ENCODE data around the gene ALAS2.
"Not testable (repeated sequence)": the region's sequence is repeated elsewhere in the genome, so short reads cannot be mapped to it uniquely, and the experiment has no call there.

Gene ALAS2

DNA sequence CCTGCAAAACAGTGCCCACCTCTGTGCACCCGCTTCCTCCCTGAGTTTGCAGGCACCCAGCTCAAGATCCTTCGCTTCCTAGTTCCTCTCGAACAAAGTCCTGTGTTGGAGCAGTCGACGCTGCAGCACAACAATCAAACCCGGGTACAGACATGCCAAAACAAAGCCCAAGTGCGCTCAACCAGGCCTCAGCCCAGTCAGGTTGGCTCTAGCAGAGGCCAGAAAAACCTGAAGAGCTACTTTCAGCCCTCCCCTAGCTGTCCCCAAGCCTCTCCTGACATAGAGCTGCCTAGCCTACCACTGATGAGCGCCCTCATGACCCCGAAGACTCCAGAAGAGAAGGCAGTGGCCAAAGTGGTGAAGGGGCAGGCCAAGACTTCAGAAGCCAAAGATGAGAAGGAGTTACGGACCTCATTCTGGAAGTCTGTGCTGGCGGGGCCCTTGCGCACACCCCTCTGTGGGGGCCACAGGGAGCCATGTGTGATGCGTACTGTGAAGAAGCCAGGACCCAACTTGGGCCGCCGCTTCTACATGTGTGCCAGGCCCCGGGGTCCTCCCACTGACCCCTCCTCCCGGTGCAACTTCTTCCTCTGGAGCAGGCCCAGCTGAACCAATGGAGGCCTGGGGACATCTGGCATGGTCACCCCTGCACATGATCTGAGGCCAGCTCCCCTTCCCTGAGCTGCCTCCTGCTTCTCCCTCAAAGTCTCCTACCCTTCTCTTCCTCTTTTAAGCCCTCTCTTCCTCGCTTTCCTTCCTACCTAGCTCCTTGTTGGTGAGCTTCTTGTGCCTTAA, 23.8 kb downstream of the ALAS2 start:
- no peak for DNase-seq (ENCODE audit: low spot score)

DNA sequence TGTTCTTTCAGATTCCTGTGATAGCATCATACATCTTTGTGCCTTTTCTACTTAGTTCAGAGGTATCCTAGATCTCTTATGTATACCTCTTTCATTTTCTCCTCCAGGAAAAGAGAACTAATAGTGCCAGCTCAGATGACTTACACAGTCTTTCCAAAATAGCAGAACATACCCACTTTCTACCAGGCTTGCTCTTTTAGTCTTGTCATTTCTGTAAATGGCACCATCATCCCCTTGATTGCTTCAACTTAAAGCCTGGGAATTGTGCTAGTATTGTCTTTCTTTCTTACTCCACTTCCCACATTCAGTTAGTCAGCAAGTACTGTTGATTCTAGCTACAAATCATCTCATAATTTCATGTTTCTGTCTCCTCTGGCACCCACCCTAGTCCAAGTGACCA, 25.5 kb downstream of the ALAS2 start:
- DNase-seq (ENCODE audit: low spot score), result no peak

DNA sequence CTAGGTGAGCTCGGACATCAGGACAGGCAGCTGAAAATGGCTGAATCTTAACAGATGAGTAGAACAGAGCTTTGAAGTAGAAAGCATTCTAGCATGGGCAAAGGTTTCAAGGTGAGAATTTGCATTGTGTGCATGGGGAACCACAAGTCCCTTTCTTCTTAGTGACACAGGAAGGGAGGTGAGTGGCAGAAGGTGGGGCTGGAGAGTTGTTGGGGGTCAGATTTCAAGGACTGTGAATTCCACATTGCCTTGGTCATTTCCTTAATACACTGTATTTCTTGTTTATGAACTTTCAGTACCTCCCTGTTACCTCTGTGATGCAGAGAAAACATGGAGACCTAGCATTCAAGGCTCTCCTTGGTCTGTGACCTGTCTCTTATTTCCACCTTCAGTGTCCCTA, 26.5 kb downstream of the ALAS2 start:
- no peak for DNase-seq (ENCODE audit: low spot score)

DNA sequence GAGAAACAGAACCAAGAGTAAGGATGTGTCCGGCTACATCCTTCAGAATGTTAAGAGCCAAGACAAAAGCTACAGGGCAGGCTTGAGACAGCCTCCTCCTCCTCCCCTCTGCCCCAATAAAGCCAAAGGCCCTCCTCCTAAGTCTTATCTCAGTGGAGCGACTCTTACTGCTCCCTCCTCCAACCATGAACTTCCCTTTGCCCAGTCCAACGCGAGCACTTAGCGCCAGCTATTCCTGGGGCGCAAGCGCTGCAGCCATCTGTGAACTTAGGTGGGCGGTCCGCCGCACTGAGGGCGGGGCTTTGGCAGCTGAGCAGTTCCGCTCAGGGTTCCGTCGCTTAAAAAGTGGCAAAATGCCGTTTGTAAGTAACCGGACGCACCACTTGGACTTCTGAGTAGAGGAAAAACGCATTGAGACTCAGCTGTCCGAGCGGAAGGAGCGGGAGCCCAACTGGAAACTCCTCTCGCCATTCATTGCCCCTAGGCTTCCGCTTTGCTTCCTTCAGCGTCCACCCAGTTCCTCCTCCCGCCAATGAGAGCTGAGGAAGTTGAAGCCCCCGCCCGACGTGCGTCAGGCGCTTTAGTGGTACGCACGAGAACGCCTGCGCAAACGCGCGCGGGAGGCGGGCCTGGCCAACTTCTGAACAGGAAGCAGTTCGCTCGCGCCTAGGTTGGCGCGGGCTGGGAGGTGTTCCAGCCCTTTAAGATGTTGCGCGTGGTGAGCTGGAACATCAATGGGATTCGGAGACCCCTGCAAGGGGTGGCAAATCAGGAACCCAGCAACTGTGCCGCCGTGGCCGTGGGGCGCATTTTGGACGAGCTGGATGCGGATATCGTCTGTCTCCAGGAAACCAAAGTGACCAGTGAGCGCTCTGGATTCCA, 30.8 kb downstream of the ALAS2 start, which contains the start of gene APEX2:
TSS of gene APEX2 (plus strand) at position 647 of the 882 bp plus-strand sequence. CDS start at position 707, 60 bp downstream.
- peak; percentile 93 for DNase-seq (ENCODE audit: low spot score)

DNA sequence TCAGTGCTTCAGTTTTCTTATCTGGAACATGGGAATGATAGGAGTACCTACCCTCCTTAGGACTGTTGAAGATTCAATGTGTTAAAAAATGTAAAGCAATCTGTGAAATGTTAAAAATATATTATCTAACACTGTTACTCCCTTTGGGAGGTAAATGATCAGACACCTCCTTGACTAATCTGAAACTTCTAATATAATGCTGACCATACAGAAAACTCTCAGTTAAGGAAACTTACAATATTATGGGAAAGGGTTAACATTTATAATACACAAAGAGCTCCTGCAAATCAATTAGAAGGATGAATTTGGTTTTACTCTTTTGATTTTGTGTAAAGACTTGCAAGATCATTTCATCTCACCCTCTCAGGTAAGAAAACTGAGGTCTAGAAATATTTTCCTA, 35.2 kb downstream of the ALAS2 start:
- DNase-seq (ENCODE audit: low spot score), result no peak

DNA sequence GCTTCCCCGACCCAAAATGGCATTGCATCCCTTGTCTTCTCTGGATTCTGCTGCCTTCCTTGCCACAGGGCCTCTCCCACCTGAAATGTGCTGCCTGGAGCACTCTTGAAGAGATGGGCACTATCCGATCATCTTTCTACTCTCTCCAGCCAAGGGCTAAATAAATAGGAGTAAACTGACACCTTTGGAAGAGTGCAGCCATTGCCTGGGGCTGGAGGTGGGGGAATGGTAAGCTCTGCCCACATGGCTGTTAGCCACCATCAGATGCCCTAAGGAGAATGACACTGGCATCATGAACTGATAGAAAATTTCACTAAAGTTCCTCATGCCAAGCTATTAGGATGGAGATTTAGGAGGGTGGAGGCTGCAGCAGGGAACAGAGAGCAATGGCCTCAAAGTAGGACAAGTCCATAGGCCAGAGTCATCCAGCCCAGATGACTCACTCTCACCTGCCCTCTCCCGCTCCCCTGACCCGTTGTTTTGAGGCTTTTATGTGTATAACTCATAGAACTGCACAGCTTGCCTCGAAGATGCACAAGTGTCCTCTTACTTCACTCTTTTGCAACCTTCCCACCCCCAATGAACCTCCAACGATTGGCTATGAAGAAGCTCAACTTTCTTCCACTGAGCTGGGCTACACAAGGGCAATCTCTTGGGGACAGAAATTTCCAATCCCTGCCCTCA, 36.0 kb downstream of the ALAS2 start:
- no peak for DNase-seq (ENCODE audit: low spot score)

DNA sequence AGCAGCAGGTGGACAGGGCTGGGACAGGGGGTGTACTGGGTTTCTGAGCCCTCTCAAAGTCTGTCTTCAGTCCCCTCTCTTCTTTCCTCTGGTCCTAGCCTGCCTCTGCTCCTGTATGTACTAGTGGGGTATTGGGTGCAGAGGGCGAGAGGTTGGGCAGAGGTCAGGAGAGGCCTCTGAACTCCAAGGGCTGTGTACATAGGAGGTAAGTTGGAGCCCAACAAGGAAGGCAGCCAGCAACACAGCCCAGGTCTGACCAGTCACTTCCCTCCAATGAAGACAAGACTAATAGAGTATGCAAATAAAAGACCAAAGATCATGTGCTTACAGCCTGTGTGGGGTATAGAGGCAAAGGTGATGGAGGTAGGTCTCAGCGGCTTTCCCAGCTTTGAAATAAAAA, 36.7 kb downstream of the ALAS2 start, which contains the start of gene PFKFB1:
TSS of gene PFKFB1 (minus strand) at position 90 of the 400 bp plus-strand sequence. CDS start 181 bp downstream, outside the sequence.
- no peak for DNase-seq (ENCODE audit: low spot score)

DNA sequence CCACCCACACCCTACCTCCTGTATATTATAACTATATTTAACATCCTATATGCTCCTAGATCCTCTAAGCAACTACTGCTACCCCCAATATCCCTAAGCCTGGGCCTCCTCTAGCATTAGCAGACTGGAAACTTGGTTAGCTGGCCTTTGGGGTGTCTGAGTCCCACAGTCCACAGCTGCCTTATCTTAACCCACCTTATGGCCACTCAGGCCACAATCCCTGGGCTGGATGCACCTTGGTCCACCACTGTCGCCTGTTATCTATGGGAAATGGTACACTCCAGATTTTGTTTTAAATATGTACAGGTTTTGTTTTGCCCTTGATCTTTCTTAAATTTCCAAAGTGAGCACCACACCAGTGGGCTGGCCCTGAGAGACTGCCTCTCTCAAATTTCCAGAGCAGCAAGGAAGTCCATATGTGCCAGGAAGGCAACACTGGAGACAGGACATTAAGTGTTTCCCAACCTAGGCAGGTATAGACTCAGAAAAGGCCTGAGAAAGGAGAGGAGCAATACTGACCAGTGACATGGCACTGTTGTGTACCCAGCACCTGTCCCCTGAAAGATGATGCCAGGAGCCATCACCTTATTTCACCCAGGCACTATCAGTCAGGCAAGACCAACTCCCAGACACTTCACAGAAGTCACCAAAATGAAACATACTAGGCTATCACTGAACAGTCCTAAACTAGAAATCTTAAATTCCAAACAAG, 37.7 kb downstream of the ALAS2 start:
- DNase-seq (ENCODE audit: low spot score), result no peak

DNA sequence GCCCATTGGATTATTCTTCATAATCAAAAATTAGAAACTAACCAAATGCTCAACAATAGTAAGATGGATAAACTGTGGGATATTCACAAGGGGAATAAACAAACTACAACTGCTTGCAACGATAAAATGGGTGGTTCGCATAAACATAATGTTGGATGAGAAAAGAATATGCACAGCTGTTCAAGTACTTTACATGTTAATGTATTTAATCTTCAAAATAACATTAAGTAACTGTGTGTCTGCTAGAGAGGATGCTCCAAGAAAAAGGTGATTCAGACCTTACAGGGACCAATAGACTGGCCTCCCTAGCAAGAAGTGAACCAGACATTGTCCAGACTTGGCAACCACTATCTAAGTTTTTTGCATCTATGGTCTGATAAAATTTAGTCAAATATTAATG, 39.1 kb downstream of the ALAS2 start:
- DNase-seq (ENCODE audit: low spot score), result no peak

DNA sequence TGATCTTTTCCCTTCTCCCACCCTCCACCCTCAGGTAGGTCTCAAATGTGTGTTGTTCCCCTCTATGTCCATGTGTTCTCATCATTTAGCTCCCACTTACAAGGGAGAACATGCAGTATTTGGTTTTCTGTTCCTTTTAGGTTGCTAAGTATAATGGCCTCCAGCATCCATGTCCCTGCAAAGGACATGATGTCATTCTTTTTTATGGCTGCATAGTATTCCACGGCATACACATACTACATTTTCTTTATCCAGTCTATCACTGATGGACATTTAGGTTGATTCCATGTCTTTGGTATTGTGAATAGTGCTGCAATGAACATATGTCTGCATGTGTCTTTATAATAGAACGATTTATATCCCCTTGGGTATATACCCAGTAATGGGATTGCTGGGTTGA, 47.5 kb downstream of the ALAS2 start:
- not testable (repeated sequence) for DNase-seq (ENCODE audit: low spot score)

DNA sequence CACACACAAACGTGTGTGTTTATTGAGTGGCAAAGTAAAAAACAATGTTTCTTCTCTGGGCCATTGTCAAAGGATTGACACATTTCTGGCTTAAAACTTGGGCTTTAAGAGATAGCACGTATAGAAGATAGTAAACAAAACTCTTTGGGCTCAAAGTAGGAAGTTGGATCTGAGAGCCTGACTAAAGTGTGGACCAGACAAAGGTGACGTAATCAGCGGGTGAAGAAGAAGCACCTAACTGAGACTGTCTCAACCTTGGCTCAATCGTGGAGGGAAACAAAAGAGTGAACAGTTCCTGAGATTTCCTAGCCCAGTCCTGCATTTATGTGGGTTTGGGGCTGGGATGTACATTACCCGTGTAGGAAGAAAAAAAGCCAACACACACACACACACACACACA, 50.4 kb downstream of the ALAS2 start:
- DNase-seq (ENCODE audit: low spot score), result no peak

DNA sequence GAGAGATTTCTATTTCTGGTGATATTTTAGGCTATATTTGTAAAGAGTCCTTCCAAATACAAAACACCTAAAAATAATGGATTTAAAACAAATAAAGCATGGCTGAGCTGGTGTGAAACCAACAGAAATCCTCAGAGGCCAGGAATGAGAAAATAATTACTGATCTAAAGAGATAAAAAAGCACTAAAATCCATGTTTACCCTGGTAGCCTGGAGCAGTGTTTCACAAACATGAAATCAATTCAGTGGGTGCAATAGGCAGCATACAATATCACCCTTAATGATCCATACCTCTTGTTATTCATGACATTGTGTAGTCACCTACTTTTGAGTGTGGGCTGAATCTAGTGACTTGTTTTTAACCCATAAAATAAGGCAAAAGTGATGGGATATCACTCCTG, 51.3 kb downstream of the ALAS2 start:
- no peak for DNase-seq (ENCODE audit: low spot score)

DNA sequence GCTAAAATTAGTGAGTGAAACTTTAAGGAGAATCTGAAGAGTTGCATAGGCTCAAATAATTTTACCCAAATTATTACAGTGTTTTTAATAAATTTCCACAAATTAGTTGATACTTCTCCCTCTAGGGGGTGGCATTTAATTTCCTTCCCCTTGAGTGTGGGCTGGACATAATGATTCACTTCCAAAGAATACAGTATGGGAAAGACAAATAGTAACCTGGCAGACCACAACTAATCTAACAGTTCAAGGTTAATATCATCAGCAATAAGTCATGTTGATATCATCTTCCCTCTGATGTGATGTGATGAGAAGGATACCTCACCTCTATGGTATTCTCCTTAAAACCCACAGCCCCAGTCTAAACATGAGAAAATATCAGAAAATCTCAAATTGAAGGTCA, 52.3 kb downstream of the ALAS2 start:
- no peak for DNase-seq (ENCODE audit: low spot score)

DNA sequence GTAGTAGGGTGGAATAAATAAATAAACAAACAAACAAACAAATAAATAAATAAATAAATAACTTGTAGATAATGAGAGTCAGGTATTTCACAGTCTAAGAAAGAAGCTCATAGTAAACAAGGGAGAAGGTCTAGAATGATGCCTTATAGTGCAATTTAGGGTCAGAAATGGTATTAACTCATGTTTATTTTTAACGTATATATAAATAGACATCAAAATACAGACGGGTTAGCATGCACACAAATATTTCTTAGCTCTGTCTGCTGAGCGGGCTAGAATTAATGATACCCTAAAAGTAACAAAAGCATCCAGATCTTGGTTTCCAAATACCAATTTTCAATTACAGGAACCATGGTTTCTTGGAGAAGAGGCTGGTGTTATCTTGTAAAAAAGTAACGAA, 53.4 kb downstream of the ALAS2 start:
- DNase-seq (ENCODE audit: low spot score), result no peak

DNA sequence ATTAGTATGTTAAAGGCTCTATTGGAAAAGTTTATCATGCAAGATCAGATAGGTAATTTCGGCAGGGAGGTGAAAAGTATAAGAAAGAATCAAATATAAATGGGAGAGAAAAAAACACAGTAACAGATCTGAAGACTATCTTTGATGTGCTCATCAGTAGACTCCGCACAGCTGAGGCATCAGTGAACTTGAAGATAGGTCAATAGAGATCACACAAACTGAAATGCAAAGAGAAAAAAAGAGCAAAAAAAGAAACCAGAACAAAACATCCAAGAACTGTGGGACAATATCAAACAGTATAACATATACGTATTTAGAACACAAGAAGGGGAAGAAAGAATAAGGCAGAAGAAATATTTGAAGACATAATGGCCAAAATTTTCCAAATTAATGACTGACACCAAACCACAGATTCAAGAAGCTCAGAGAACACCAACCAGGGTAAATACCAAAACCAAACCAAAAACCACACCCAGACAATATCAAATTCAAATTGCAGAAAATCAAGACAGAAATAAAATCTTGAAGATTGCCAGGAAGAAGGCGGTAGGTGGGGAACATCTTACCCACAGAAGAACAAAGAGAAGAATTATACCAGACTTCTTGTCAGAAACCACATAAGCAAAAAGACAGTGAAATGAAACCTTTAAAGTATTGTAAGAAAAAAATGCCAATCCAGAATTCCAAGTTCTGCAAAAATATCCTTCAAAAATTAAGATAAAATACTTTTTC, 65.8 kb downstream of the ALAS2 start:
- DNase-seq (ENCODE audit: low spot score), result no peak

DNA sequence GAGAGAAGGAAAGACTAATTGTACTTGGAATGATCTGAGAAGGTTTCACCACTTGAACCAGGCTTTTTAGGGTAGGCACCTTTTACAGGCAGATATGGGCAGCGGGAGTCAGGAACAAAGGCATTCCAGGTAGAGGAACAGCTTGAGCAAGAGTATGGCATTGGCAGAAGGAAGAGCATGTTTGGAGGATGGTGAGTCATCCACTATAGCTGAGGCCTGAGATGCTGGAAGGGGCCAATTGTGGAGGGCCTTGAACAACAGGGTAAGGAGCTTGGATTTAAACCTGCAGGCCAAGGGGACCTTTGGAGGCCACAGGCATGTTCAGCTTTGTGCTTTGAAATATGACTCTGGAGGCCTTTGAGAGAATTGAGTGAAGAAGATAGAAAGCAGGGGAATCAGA, 69.0 kb downstream of the ALAS2 start:
- DNase-seq (ENCODE audit: low spot score), result no peak

Measured in COLO829 (cell line).